Activated T-cell treated with anti-CD3 and anti-CD28 coated beads for 24 hours (primary cell): ENCODE measurements around the gene SEC11C.

Experiments
- DNase-seq: peaks from one replicate; pipeline ENCODE4 v3.0.0-alpha.2; 2020; ENCODE audit warnings: low read depth

Gene SEC11C

GRCh38 chr18:59145055-59145454, 5.4 kb downstream of the SEC11C start:
- no peak for DNase-seq

- DNase-seq = no peak
Observed at GRCh38 chr18:59148192-59148591, 8.5 kb downstream of the SEC11C start.

- DNase-seq = no peak
Observed at GRCh38 chr18:59149007-59149406, 9.3 kb downstream of the SEC11C start.

GRCh38 chr18:59149416-59149815, 9.7 kb downstream of the SEC11C start:
- DNase-seq = no peak

DNA sequence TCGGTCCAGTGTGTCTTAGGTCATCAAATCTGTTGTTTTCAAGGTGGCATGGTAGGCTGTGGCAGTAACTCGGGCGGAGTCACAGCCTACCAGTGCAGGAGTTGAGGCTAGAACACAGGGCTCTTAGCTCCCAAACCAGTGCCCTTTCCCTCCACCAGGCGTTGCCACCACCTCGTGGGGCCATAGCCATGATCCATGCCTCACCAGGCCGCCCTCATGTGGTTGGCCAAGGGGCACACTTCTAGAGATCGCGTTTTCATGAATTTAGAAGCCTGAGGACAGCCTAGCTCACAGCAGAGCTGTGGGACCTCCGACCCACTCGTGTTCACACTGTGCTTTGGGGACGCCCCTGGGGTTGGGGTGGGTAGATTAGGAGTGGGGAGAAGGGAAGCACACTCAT, 10.6 kb downstream of the SEC11C start:
- DNase-seq = no peak

DNA sequence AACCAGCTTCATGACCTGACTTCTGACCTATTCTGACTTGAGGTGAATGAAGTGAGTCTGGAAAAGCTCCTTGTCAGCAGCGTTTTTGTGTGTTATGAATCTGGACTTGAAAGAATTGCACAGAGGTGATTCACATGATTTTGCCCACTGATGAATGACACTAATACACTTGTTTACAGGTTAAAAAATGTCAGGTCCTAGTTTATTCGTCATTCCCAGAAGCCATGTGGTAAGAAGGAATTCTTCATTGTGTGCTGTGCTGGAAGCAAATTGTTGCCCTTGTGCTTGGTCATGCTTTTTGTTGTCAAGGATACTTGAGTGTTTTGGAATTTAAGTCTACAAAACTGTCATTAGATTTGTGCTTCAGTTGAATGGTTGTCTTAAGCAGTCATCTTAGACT, 15.5 kb downstream of the SEC11C start:
- DNase-seq = no peak

GRCh38 chr18:59156316-59156715, 16.6 kb downstream of the SEC11C start:
- DNase-seq = no peak

GRCh38 chr18:59159265-59159664, 19.6 kb downstream of the SEC11C start:
- no peak for DNase-seq

DNA sequence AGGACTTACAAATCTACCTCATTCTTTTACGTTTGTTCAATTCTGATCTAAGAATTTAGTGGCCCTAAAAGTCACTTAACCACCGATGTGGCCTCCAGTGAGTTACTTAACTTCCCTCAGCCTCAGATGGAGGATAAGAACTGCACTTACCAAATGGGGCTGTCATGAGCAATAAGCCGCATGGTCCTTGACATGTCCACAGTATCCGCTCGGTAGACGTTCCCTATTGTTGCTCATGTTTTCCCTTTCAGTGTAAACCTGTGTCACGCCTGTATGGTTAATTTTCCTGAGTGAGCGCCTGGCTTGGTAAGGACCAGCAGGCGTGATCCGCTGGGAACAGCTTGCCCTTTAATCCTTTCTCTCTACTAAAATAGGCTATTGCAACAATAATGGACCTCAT, 20.3 kb downstream of the SEC11C start:
- DNase-seq = no peak

DNA sequence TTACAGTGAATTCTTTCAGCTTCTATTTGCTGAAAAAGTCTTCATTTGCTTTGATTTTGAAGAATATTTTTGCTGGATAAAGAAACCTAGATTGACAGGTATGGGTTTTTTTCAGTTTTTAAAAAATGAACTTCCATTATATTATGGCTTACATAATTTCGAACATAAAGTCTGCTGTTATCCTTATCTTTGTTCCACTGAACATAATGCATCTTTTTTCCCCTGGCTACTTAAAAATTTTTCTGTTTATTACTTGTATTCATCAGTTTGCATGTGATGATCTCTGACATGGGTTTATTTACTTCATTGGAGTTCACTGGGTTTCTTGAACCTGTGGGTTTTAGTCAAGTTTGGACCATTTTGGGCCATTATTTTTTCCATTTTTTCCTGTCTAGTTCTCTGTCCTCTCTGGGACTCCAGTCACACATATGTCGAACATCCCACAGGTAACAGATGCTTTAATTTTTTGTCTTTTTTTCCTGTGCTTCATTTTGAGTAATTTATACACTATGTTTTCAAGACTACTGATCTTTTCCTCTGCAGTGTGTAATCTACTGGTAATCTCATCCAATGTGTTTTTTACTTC, 33.1 kb downstream of the SEC11C start:
- no peak for DNase-seq

DNA sequence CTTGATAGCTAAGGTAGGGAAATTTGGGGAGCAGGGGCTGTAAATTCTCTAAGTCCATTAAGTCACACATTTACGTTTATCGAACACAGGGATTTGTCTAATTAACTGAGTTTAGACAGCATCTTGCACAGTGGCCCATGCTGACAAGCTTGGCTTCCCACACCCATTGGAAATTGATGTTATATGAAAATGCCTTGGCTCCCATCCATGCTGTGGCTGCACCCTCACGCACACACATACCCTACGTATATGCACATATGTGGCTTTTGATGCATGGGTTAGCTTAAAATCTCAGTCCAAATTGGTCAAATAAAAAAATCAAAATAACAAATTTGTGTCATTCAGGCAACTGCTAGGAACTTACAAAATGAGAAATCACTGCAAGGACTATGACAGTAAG, 37.8 kb downstream of the SEC11C start:
- no peak for DNase-seq

DNA sequence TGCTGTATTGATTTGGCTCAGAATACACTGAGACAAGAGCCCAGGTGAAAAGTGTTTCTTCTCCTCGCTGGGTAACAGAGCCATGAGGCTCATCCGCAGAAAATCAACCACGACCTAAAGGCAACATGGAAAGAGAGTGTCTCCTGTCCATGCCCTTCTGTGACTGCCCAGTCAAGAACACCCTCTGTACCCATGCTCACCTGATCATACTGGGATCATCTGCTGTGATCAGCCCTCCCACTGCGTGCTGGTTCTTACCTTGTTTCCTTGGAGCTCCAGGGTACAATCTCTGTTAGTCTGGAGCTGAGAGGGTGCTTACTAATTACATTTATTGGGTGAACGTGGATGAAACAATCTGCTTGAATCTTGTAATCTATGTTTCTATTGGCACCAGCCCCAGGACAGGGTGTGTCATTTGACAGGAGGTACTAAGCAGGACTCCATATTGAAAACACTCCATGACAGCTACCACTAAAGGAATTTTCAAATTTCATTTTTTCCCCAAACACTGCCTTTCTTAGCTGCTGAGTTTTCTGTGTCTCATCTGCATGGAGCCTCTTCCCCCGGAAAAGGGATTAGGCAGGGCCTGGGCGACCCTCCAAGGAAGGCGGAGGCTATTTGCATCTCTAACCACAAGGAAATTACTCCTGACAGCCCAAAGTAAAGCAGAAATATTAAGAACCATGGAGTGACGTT, 40.6 kb downstream of the SEC11C start:
- DNase-seq = no peak

DNA sequence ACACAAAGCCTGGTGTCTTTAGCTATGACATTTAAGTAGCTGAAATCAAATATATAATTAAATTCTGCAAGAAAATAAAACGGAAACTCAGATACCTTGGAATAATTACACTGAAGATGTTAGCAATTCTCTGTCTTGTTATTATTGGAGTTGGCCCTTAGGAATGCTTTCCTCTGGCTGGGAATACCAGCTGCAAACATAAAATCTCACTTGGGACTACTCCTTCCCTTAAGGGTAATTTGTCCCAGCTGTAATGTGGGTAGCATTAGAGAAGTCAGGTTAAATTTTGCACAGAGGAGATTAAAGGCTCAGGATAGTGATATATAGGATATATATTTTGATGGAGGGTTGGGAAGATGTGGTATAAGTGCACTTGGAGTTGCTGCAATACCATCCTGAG, 43.0 kb downstream of the SEC11C start:
- no peak for DNase-seq

DNA sequence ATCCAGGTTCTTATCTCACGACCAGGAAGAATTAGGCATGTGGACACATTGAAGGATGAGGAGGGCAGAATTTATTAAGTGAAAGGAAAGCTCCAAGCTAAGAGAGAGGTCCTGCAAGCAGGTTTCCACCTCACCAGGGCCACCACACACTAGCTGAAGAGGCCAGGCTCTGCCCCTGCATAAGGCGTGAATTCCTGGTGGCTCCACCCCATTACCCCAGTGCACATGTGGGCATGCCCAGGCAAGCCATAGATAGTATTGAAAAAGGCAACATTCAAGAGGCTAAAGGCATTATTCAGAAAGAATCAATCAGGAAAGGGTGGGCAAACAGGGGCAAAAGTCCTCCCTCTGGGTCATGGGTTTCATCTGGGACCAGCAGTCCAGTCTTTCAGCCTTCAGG, 49.3 kb downstream of the SEC11C start:
- no peak for DNase-seq

DNA sequence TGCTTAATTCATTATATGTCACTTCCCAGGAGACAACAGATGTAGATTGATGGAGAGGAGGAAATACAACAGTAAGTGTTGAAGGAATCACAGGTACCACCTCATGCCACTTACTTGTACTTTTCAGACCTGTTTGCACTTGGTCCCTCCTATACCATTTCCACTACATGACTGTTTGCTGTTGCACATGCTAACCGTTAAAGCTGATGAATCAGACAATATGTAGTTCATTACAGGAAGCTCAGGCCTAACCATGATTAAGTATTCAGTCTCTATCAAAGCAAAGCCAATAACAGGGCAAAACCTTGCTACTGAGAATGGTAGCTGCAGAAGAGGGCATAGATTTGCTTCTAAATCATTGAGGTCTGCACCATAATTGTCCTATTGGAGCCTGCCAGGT, 50.1 kb downstream of the SEC11C start:
- DNase-seq = no peak

- DNase-seq = no peak
Observed at GRCh38 chr18:59196161-59196725, 56.6 kb downstream of the SEC11C start.

- DNase-seq = no peak
Observed at GRCh38 chr18:59197636-59198035, 58.0 kb downstream of the SEC11C start.

DNA sequence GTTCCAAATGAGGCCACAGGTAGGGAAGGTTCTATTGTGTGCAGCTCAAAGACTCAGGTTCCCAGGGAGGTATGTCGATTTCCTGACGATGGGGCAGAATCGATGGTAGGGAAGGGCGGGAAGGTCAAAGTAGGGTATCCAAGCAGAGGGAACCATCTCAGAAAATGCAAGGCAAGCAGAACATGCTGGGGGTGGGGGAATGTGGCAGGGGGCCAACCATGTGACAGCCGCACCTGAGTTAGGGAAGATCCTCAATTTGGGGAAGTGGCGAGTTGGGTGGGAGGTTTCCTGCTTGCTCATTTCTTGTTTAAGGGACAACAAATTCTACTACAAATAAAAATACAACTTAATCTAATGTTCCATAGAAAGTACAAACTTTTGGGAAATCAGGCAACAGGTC, 58.5 kb downstream of the SEC11C start:
- no peak for DNase-seq

- no peak for DNase-seq
Observed at GRCh38 chr18:59200787-59201186, 61.1 kb downstream of the SEC11C start.

- no peak for DNase-seq
Observed at GRCh38 chr18:59202258-59202820, 62.7 kb downstream of the SEC11C start.

- DNase-seq = no peak
Observed at GRCh38 chr18:59207506-59207905, 67.8 kb downstream of the SEC11C start.
